ENCODE data around the gene LRRN2. TPM values are rescaled to one million over a fixed set of nuclear protein-coding genes. Genes with fewer than 3 reads are reported as not detected.

Gene LRRN2
- total and polyA plus RNA-seq, 2 experiments from 2014 or later = 3.7 to 4.9 TPM

DNA sequence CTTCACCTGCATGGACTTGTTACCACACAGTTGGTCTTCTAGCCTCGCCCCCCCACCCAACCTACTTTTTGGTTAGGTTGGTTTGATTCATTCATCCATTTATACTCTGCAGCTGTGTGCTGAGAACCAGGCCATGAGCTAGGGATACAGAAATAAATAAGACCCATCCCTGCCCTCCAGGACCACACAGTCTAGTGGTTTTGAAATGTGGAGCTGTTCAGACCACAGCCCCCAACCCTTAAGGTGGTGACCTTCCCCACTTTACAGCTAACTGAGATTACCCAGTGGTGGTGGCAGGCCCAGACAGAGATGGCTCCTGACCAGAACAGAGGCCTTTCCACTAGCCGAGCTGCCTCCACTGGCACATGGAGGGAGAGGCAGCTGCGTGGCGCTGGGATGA is 37.0 kb downstream of the LRRN2 start:
- Histone ChIP-seq H3K27me3 (peaks cover 21% of the 10 kb centered on the region), H3K27ac (no peak overlapping the region), H3K4me3 (no peak overlapping the region), H3K36me3 (no peaks in the 10 kb centered on the region), H3K9me3 (ENCODE audit: low read depth) (no peaks in the 10 kb centered on the region), H3K4me1 (ENCODE audit: low read depth) (no peaks in the 10 kb centered on the region)
- no peak for DNase-seq (ENCODE audit: low read depth in 1 of 2, low spot score in 1 of 2)
- TF ChIP-seq, protein P1, sequence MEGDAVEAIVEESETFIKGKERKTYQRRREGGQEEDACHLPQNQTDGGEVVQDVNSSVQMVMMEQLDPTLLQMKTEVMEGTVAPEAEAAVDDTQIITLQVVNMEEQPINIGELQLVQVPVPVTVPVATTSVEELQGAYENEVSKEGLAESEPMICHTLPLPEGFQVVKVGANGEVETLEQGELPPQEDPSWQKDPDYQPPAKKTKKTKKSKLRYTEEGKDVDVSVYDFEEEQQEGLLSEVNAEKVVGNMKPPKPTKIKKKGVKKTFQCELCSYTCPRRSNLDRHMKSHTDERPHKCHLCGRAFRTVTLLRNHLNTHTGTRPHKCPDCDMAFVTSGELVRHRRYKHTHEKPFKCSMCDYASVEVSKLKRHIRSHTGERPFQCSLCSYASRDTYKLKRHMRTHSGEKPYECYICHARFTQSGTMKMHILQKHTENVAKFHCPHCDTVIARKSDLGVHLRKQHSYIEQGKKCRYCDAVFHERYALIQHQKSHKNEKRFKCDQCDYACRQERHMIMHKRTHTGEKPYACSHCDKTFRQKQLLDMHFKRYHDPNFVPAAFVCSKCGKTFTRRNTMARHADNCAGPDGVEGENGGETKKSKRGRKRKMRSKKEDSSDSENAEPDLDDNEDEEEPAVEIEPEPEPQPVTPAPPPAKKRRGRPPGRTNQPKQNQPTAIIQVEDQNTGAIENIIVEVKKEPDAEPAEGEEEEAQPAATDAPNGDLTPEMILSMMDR (IDR thresholded peaks at IDR 0.05; ENCODE audit: low read depth, low read length) = no peak

DNA sequence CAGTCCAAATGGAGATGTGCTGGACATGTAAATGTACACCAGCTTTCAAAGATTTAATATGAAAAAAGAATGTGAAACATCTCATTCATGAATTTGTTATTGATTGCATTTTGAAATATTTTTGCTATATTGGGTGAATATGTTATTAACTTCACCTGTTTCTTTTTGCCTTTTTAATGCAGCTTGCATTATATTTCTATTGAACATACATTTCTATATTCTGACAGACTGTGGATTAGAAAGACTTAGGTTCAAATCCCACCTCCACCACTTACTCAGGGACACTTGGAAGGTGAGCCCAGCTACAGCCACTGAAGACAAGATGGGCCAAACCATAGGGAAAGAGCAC is 37.8 kb downstream of the LRRN2 start:
- Histone ChIP-seq H3K27ac (no peak overlapping the region), H3K4me1 (ENCODE audit: low read depth) (no peaks in the 10 kb centered on the region), H3K27me3 (peaks cover 20% of the 10 kb centered on the region), H3K4me3 (no peak overlapping the region), H3K9me3 (ENCODE audit: low read depth) (no peaks in the 10 kb centered on the region), H3K36me3 (no peaks in the 10 kb centered on the region)
- TF ChIP-seq, protein P1 (IDR thresholded peaks at IDR 0.05; ENCODE audit: low read depth, low read length) = no peak
- DNase-seq (ENCODE audit: low read depth in 1 of 2, low spot score in 1 of 2) = no peak

DNA sequence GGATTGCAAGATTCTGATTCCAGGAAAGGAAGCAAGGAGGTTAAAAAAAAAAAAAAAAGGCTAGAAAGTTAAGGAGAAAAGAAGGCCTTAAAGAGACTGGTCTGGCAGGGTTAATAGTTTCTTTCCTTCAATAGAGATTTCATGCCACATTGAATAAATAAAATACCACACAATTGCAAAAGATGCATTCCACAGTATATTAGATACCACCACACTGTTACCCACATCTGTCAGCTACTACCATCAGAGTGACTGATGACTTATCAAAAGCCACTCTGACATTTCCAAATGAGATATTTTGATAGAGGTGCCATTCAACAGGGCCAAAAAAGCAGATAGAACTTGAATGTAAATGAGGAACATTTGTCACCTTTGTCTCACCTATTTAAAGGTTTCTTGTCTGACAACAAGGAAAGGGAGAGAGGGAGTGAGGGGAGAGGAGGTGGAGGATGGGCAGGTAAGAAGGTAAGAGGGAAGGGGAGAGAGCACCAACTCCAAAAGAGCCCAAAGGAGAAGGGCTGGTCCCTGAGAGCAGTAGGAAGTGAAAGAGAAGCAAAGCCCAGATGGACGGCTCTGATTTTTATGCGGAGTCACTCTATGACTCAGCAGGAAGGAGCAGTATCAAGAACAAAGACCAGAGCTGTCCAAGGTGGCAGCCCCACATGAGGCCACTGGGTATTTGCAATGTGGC is 38.3 kb downstream of the LRRN2 start:
- Histone ChIP-seq H3K4me1 (ENCODE audit: low read depth) (no peaks in the 10 kb centered on the region), H3K4me3 (no peak overlapping the region), H3K27ac (no peak overlapping the region), H3K9me3 (ENCODE audit: low read depth) (no peaks in the 10 kb centered on the region), H3K36me3 (no peaks in the 10 kb centered on the region), H3K27me3 (peaks cover 15% of the 10 kb centered on the region)
- peak; percentile 84 to 85 for DNase-seq (ENCODE audit: low read depth in 1 of 2, low spot score in 1 of 2)
- TF ChIP-seq, protein P1 (IDR thresholded peaks at IDR 0.05; ENCODE audit: low read depth, low read length) = no peak

DNA sequence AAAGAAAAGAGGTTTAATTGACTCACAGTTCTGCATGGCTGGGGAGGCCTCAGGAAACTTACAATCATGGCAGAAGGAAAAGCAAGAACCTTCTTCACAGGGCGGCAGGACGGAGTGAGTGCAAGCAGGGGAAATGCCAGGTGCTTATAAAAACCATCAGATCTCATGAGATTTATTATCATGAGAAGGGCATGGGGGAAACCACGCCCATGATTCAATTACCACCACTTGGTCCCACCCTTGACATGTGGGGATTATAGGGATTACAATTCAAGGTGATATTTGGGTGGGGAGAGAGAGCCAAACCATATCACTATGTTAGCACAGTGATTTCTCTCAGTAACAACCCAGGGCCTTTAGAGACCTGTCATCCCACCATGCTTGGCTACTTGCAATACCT is 39.9 kb downstream of the LRRN2 start:
- H3K4me3 ChIP-seq = no peak overlapping the region
- no peak for DNase-seq (ENCODE audit: low read depth in 1 of 2, low spot score in 1 of 2)
- H3K27ac ChIP-seq = no peak overlapping the region
- no peaks in the 10 kb centered on the region for H3K4me1 ChIP-seq (ENCODE audit: low read depth)
- TF ChIP-seq, protein P1 (IDR thresholded peaks at IDR 0.05; ENCODE audit: low read depth, low read length) = no peak
- no peaks in the 10 kb centered on the region for H3K9me3 ChIP-seq (ENCODE audit: low read depth)
- no peaks in the 10 kb centered on the region for H3K27me3 ChIP-seq
- no peaks in the 10 kb centered on the region for H3K36me3 ChIP-seq

DNA sequence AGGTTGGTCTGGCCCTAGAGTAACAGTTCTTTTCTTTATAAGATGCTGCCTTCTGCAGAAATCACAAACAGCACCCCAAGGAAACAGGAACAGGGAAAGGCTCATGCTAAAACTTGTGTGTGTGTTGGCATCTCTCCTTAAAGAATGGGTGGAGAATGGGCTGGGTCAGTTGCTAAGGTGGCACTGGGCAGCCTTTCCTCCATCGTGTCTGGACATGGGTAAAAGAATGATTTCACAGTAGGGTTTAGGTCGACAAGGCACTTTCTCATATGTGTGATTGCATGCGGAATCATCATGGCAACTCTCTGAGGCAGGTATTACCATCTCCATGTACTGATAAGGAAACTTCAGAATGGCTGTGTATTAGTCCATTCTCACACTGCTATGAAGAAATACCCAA is 40.3 kb downstream of the LRRN2 start:
- H3K4me1 ChIP-seq (ENCODE audit: low read depth) = no peaks in the 10 kb centered on the region
- H3K36me3 ChIP-seq = no peaks in the 10 kb centered on the region
- TF ChIP-seq, protein P1 (IDR thresholded peaks at IDR 0.05; ENCODE audit: low read depth, low read length) = no peak
- DNase-seq (ENCODE audit: low read depth in 1 of 2, low spot score in 1 of 2) = no peak
- H3K9me3 ChIP-seq (ENCODE audit: low read depth) = no peaks in the 10 kb centered on the region
- no peak overlapping the region for H3K27ac ChIP-seq
- H3K4me3 ChIP-seq = no peak overlapping the region
- H3K27me3 ChIP-seq = no peaks in the 10 kb centered on the region

All from cardiac muscle cell (in vitro differentiated cells and primary cell).